NCI-H187 (cell line): ENCODE measurements around the gene APOBEC3C.
"Not testable (repeated sequence)": the region's sequence is repeated elsewhere in the genome, so short reads cannot be mapped to it uniquely, and the experiment has no call there.

Experiments
- DNase-seq, 2 experiments: peaks; one replicate each; lab custom pipeline; 2025; lab: John Stamatoyannopoulos, UW

APOBEC3C gene

GRCh38 chr22:38981992-38982927 lies 31.8 kb upstream of the APOBEC3C start, which contains the start of gene APOBEC3B:
APOBEC3B (plus strand) TSS chr22:38982347; CDS start chr22:38982454, 107 bp downstream.
- DNase-seq: no peak

- DNase-seq: no peak
Observed at GRCh38 chr22:38984224-38984623, 29.8 kb upstream of the APOBEC3C start.

- not testable (repeated sequence) for DNase-seq
Observed at GRCh38 chr22:38984784-38985757, 29.0 kb upstream of the APOBEC3C start.

GRCh38 chr22:38986629-38987028 lies 27.4 kb upstream of the APOBEC3C start:
- DNase-seq: no peak

- no peak for DNase-seq
Observed at GRCh38 chr22:38987171-38987895, 26.7 kb upstream of the APOBEC3C start.

GRCh38 chr22:38989466-38989865 lies 24.6 kb upstream of the APOBEC3C start:
- DNase-seq: no peak

GRCh38 chr22:38992871-38993371 lies 21.1 kb upstream of the APOBEC3C start:
- peak in 1 of 2 experiments; percentile 12 for DNase-seq

GRCh38 chr22:38996105-38996504 lies 18.0 kb upstream of the APOBEC3C start:
- no peak for DNase-seq

GRCh38 chr22:38997518-38997917 lies 16.5 kb upstream of the APOBEC3C start:
- DNase-seq: no peak

- peak; percentile 25 to 27 for DNase-seq
Observed at GRCh38 chr22:39003165-39003638, 10.9 kb upstream of the APOBEC3C start.

GRCh38 chr22:39007177-39007576 lies 6.9 kb upstream of the APOBEC3C start:
- no peak for DNase-seq

GRCh38 chr22:39008271-39008850 lies 5.7 kb upstream of the APOBEC3C start:
- DNase-seq: not testable (repeated sequence)

- no peak for DNase-seq
Observed at GRCh38 chr22:39010946-39011345, 3.1 kb upstream of the APOBEC3C start.

- DNase-seq: no peak
Observed at GRCh38 chr22:39012533-39013511, 1.2 kb upstream of the APOBEC3C start.

GRCh38 chr22:39013561-39013941 lies 506 bp upstream of the APOBEC3C start:
- DNase-seq: not testable (repeated sequence)

GRCh38 chr22:39014723-39015121 lies 665 bp downstream of the APOBEC3C start:
- not testable (repeated sequence) for DNase-seq

- DNase-seq: no peak
Observed at GRCh38 chr22:39016592-39016991, 2.5 kb downstream of the APOBEC3C start.

- DNase-seq: no peak
Observed at GRCh38 chr22:39017596-39018365, 3.7 kb downstream of the APOBEC3C start.
